ENCODE data around the gene TXNDC12. TPM values are rescaled to one million over a fixed set of nuclear protein-coding genes. Genes with fewer than 3 reads are reported as not detected.

The TXNDC12 gene
- total and polyA plus RNA-seq, 9 of the 15 experiments (the other 6 are each of a cell fraction or from before 2014, with no cell fraction given) = 17.0 to 60.8 (median 37.8) TPM

GRCh38 chr1:52056163-52056936, 1.4 kb upstream of the TXNDC12 start, which contains the start of gene BTF3L4 (continued):
- TF ChIP-seq ZBTB5 (IDR thresholded peaks at IDR 0.05) = no peak
- peak; percentile 94 for TF ChIP-seq RBFOX2 (IDR thresholded peaks at IDR 0.05; ENCODE audit: low read depth, low read length)
- TF ChIP-seq SP1 (CRISPR knock-in tag; IDR thresholded peaks at IDR 0.05) = no peak; the same call in 1 of the 2 replicates
- TF ChIP-seq SLC30A9 (CRISPR knock-in tag; IDR thresholded peaks at IDR 0.05) = no peak
- TF ChIP-seq, protein P1, sequence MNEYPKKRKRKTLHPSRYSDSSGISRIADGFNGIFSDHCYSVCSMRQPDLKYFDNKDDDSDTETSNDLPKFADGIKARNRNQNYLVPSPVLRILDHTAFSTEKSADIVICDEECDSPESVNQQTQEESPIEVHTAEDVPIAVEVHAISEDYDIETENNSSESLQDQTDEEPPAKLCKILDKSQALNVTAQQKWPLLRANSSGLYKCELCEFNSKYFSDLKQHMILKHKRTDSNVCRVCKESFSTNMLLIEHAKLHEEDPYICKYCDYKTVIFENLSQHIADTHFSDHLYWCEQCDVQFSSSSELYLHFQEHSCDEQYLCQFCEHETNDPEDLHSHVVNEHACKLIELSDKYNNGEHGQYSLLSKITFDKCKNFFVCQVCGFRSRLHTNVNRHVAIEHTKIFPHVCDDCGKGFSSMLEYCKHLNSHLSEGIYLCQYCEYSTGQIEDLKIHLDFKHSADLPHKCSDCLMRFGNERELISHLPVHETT (CRISPR knock-in tag; conservative IDR thresholded peaks at IDR 0.05 in 1 of 2, IDR thresholded peaks at IDR 0.05 in 1 of 2) = peak in 1 of 2 experiments; percentile 93; a peak in 2 of 4 replicates
- TF ChIP-seq, protein P2, sequence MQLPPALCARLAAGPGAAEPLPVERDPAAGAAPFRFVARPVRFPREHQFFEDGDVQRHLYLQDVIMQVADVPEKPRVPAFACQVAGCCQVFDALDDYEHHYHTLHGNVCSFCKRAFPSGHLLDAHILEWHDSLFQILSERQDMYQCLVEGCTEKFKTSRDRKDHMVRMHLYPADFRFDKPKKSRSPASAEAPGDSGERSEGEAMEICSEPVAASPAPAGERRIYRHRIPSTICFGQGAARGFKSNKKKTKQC (CRISPR knock-in tag; IDR thresholded peaks at IDR 0.05) = peak; percentile 94
- TF ChIP-seq ZNF436 (CRISPR knock-in tag; IDR thresholded peaks at IDR 0.05) = no peak
- TF ChIP-seq ATF4 (CRISPR knock-in tag; IDR thresholded peaks at IDR 0.05) = no peak
- no peak for TF ChIP-seq CEBPB (tag; IDR thresholded peaks at IDR 0.05)
- TF ChIP-seq KDM1A (IDR thresholded peaks at IDR 0.05) = peak; percentile 42 to 77; a peak in 3 of 4 replicates
- no peak for TF ChIP-seq ZNF764 (CRISPR knock-in tag; IDR thresholded peaks at IDR 0.05; ENCODE audit: low read depth)
- no peak for TF ChIP-seq ZNF445 (CRISPR knock-in tag; IDR thresholded peaks at IDR 0.05; ENCODE audit: low read depth)
- no peak for TF ChIP-seq SRSF7 (optimal IDR thresholded peaks at IDR 0.05; ENCODE audit: low read depth, low read length)
- TF ChIP-seq HMG20B (CRISPR knock-in tag; IDR thresholded peaks at IDR 0.05) = no peak
- TF ChIP-seq ZNF277 (CRISPR knock-in tag; IDR thresholded peaks at IDR 0.05; ENCODE audit: borderline replicate concordance) = no peak
- no peak for TF ChIP-seq NFYB (IDR thresholded peaks at IDR 0.05; ENCODE audit: extremely low read depth, insufficient read length)
- TF ChIP-seq SMARCB1 (IDR thresholded peaks at IDR 0.05; ENCODE audit: insufficient read length, low read depth) = no peak
- no peak for TF ChIP-seq MEIS2 (IDR thresholded peaks at IDR 0.05; ENCODE audit: partially characterized antibody)
- no peak for TF ChIP-seq OTX1 (CRISPR knock-in tag; IDR thresholded peaks at IDR 0.05)
- peak; percentile 66 for TF ChIP-seq CXXC5 (CRISPR knock-in tag; IDR thresholded peaks at IDR 0.05)
- TF ChIP-seq, protein P3, sequence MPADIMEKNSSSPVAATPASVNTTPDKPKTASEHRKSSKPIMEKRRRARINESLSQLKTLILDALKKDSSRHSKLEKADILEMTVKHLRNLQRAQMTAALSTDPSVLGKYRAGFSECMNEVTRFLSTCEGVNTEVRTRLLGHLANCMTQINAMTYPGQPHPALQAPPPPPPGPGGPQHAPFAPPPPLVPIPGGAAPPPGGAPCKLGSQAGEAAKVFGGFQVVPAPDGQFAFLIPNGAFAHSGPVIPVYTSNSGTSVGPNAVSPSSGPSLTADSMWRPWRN (IDR thresholded peaks at IDR 0.05; ENCODE audit: low read depth) = no peak
